Testis (tissue), 3 donors: ENCODE data around the gene RNH1. TPM values are rescaled to one million over a fixed set of nuclear protein-coding genes. Genes with fewer than 3 reads are reported as not detected.

Source experiments
- DNase-seq: peaks from one replicate; pipeline ENCODE4 v3.0.0-alpha.2; 2019
- H3K27ac ChIP-seq, 2 donors: fragments of 200-600 bp; sonication (generic); one replicate each; pipeline ENCODE4 v1.5.1; 2019
- H3K27me3 ChIP-seq: fragments of 200-600 bp; sonication (generic); one replicate; pipeline ENCODE4 v1.5.1; 2019
- H3K36me3 ChIP-seq: fragments of 200-600 bp; sonication (generic); one replicate; pipeline ENCODE4 v1.5.1; 2017; ENCODE audit warnings: low read depth; ENCODE audit errors: missing control alignments
- H3K4me1 ChIP-seq: fragments of 200-600 bp; sonication (generic); one replicate; pipeline ENCODE4 v1.5.1; 2019
- H3K4me3 ChIP-seq, 2 donors: fragments of 200-600 bp; sonication (generic); one replicate each; pipeline ENCODE4 v1.5.1; 2017 to 2019
- H3K9me3 ChIP-seq: fragments of 200-600 bp; sonication (generic); one replicate; pipeline ENCODE4 v1.5.1; 2017
- CTCF ChIP-seq, 3 experiments: fragments of 450-650 bp in 2 of 3; fragments of 200-600 bp in 1 of 3; sonication (generic) in 1 of 3; IDR thresholded peaks; one replicate each; pipeline ENCODE4 v1.5.1; 2016 to 2019; ENCODE audit warnings: antibody characterized with exemption in 3 of 3, mild to moderate bottlenecking in 2 of 3, moderate library complexity in 1 of 3
- POLR2A ChIP-seq: fragments of 450-650 bp; IDR thresholded peaks from one replicate; pipeline ENCODE4 v1.6.1; 2017; ENCODE audit warnings: antibody characterized with exemption, mild to moderate bottlenecking, moderate library complexity
- WGBS, 2 donors: methylation state at CpG; one replicate each; pipeline ENCODE4 v1.1.5; 2018; 5-methylcytosine and 5-hydroxymethylcytosine counted together
- intact Hi-C: fragments of 100-400 bp; cut with DNase I; formaldehyde crosslinking; loops from one replicate; pipeline ENCODE4 v1.15.1; 2023; ENCODE audit warnings: low total_unique reads
- polyA plus RNA-seq: library from polyadenylated mRNA; stranded (reverse); fragments of 350-450 nt; fragmentation: Illumina TruSeq; extraction: RNeasy Lipid Tissue Mini Kit (QIAGEN cat#74804); gene quantifications from one replicate; pipeline ENCODE4 v1.2.3, GENCODE V29; 2014; ENCODE audit warnings: low read depth, low replicate concordance; ENCODE audit not compliant: insufficient read depth
- total RNA-seq, 2 donors: library from RNA; depleted of rRNA; stranded (reverse); fragments of >200 nt; gene quantifications; one replicate each; pipeline ENCODE4 v1.2.3, GENCODE V29; 2016

Gene RNH1
- total and polyA plus RNA-seq, 3 donors from 2014 or later: 210 to 264 (median 211) TPM

GRCh38 chr11:529728-530411 lies 22.8 kb upstream of the RNH1 start:
- Histone ChIP-seq H3K36me3 (no peaks in the 10 kb centered on the region), H3K4me3 (no peak overlapping the region), H3K9me3 (no peaks in the 10 kb centered on the region), H3K27me3 (no peaks in the 10 kb centered on the region), H3K4me1 (peaks cover 9% of the 10 kb centered on the region), H3K27ac (no peak overlapping the region)
- TF ChIP-seq POLR2A (no peak), CTCF (IDR thresholded peaks at IDR 0.05) (no peak)
- intact Hi-C loops: no loop called here
- 87 to 90% methylated on average over 5 to 18 of the region's 18 CpGs for WGBS, 2 donors
- DNase-seq: no peak

DNA sequence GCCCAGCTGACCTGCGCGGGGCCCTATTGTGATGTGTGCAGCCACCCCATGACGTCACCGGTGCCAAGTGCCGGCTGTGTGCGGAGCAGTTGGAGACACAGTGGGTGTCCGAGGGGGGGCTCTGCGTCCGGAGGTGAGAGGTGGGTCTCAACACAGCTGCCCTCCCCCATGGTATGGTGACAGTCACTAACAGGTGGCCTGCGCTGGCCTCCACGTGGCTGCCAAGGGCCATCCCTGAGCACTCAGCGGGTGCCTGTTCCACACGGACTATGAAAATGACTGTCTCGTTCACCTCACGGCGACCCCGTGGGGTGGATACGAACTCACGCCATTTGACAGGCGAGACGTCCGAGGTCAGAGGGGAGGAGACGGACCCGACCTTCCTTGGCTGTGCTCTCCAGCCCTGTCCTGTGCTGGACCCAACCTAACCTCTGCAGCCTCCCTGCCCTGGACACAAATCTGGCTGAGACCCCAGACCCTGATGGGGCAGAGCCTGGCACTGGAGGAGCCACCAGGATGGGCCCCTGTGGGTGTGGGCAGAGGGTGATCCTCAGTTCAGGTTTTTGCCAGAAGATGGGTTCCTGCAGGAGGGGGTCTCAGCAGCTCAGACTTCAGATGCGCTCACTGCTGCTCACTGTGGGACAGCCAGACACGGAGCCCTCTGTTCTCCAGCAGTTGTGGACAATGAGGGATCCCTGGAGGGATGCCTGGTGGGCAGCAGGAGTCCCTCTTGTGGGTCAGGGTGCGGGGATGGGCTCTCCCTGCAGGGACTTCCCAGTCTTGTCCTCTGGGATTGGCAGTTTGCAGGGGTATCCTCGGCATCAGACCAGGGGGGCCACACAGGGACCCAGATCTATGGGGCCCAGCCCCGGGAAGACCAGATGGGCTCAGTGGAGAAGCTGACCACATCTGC lies 22.0 kb upstream of the RNH1 start:
- no peak for TF ChIP-seq POLR2A
- no peak for TF ChIP-seq CTCF (IDR thresholded peaks at IDR 0.05)
- WGBS, 2 donors: 71 to 83% methylated on average over 17 to 29 of the region's 29 CpGs
- DNase-seq: no peak
- Histone ChIP-seq H3K4me1 (peaks cover 4% of the 10 kb centered on the region), H3K27me3 (no peaks in the 10 kb centered on the region), H3K36me3 (no peaks in the 10 kb centered on the region), H3K4me3 (no peak overlapping the region), H3K27ac (no peak overlapping the region), H3K9me3 (no peaks in the 10 kb centered on the region)
- intact Hi-C loops: no loop called here

DNA sequence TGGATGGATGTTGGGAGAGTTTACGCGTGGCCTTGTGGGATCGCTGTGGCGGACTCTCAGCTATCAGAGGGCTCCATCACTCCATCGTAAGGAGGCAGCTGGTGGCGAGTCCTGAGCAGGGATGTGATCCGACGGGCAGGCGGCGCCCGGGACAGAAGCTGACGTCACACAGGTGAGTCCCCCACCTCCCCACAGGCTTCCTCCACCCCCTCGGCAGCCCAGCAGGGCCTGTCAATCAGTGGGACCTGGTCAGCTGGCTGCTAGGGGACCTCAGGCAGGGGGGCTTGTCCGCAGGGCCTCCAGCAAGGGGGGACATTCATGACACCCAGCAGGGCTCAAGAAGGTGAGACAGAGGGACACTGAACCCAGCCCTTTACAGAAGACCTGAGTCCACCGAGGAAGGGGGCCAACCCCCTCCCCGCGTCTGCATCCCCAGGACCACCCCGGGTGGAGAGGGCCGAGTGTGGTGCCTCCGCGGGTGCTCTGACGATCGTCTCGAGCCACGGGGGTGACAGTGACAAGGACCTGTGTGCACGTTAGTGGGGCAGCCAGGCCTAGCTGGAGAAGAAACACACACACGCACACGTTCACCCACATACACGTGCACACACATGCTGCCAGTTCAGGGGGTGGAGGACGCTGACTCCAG lies 21.2 kb upstream of the RNH1 start:
- H3K9me3 ChIP-seq: no peaks in the 10 kb centered on the region
- TF ChIP-seq CTCF (IDR thresholded peaks at IDR 0.05): no peak
- TF ChIP-seq POLR2A: no peak
- DNase-seq: no peak
- H3K27ac ChIP-seq: no peak overlapping the region
- no peaks in the 10 kb centered on the region for H3K27me3 ChIP-seq
- intact Hi-C loops: no loop called here
- no peak overlapping the region for H3K4me3 ChIP-seq
- 82 to 86% methylated on average over 15 to 29 of the region's 30 CpGs for WGBS, 2 donors
- H3K4me1 ChIP-seq: no peaks in the 10 kb centered on the region
- no peaks in the 10 kb centered on the region for H3K36me3 ChIP-seq

DNA sequence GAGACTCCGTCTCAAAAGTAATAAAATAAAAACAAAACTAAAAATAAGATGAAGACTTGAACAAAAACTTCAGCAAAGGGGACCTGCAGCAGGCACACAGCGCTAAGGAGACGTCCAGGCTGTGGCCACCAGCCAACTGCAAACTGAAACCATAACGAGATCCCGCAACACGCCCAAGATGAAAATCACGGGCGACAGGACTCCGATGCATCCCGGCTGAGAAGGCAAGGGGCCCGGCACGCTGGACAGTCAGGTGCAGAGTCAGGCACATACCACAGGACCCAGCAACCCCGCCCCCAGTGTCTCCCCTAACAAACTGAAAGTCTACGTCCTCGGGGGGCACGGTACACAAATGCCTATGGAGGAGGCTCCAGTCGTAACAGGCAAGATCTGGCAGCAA lies 19.1 kb upstream of the RNH1 start:
- H3K27ac ChIP-seq: no peak overlapping the region
- H3K4me1 ChIP-seq: no peaks in the 10 kb centered on the region
- intact Hi-C loops: no loop called here
- H3K27me3 ChIP-seq: no peaks in the 10 kb centered on the region
- TF ChIP-seq POLR2A: no peak
- no peak for TF ChIP-seq CTCF (IDR thresholded peaks at IDR 0.05)
- H3K9me3 ChIP-seq: no peaks in the 10 kb centered on the region
- no peak overlapping the region for H3K4me3 ChIP-seq
- H3K36me3 ChIP-seq: no peaks in the 10 kb centered on the region
- no peak for DNase-seq
- WGBS, 2 donors: 77 to 85% methylated on average over 17 of the region's 17 CpGs
